LNCaP clone FGC (cell line): ENCODE measurements around the gene EVC2.

Source experiments
- DNase-seq: peaks from one replicate; pipeline ENCODE4 v3.0.0-alpha.2; 2011; ENCODE audit warnings: low read depth
- H3K4me3 ChIP-seq: 2 replicates; pipeline ENCODE4 v1.5.1; 2011; ENCODE audit warnings: mild to moderate bottlenecking, low read depth, low read length, control low read depth
- TF ChIP-seq, protein P1 (sequence below): IDR thresholded peaks from 2 replicates; pipeline ENCODE4 v1.5.1; 2012; ENCODE audit warnings: mild to moderate bottlenecking; ENCODE audit not compliant: control insufficient read depth, insufficient read depth; ENCODE audit errors: extremely low read depth

The EVC2 gene

DNA sequence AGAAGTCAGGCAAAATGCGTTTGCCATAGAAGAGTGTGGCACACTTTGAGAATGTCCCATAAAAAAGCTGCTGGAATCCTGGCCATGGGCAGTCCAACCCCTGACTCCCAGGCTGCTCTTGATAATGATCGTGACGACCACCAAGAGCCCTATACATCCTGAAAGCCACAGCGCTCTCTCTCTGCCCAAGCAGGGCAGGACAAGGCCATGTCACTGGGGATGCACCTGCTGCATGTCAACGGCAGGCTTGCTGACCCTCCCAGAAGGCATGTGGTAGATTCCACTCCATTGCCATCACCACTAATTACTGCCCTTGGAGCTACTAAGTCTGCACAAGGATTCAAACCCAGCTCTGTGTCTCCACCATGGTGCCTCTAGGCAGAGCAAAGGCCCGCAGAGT is 144.5 kb downstream of the EVC2 start:
- TF ChIP-seq, protein P1, sequence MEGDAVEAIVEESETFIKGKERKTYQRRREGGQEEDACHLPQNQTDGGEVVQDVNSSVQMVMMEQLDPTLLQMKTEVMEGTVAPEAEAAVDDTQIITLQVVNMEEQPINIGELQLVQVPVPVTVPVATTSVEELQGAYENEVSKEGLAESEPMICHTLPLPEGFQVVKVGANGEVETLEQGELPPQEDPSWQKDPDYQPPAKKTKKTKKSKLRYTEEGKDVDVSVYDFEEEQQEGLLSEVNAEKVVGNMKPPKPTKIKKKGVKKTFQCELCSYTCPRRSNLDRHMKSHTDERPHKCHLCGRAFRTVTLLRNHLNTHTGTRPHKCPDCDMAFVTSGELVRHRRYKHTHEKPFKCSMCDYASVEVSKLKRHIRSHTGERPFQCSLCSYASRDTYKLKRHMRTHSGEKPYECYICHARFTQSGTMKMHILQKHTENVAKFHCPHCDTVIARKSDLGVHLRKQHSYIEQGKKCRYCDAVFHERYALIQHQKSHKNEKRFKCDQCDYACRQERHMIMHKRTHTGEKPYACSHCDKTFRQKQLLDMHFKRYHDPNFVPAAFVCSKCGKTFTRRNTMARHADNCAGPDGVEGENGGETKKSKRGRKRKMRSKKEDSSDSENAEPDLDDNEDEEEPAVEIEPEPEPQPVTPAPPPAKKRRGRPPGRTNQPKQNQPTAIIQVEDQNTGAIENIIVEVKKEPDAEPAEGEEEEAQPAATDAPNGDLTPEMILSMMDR, result no peak
- no peak overlapping the region for H3K4me3 ChIP-seq
- no peak for DNase-seq

DNA sequence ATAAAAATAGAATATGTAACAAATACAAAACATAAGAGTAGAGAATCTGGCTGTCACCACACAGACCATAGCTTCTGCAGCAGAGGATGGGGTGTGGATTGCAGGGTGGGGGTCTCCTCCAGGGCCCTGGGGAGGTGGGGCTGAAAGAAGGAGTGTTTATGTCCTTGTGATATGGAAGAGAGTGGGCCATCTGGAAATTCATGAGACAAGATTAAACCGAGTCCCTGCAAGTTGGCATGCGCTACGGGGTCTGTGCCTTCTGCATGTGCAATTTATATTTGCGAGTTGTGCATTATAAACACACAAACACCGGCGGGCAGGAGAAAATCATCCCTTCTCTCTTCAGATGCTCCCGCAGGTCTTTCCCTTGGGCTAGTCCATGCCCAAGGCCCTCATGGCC is 145.9 kb downstream of the EVC2 start:
- no peak overlapping the region for H3K4me3 ChIP-seq
- no peak for DNase-seq
- TF ChIP-seq, protein P1, result no peak

DNA sequence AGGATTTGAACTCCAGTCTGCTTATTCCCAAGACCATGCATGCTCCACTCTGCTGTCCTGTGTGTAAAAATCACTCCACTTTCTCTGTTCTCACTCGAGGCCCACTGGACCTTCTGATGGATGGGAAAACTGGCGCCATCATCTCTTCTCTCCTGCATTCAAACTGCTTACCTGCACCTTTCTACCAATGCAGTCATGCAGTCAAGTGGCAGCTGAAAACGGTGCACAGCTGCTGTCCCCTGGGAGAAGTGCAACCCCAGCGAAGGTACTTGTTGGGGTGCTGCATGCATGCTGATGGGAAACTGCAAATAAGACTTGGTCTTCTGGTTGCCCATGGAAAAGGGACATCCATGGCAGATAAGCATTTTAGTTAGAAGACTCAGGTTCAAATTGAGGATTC is 147.1 kb downstream of the EVC2 start:
- no peak overlapping the region for H3K4me3 ChIP-seq
- TF ChIP-seq, protein P1, result no peak
- no peak for DNase-seq

DNA sequence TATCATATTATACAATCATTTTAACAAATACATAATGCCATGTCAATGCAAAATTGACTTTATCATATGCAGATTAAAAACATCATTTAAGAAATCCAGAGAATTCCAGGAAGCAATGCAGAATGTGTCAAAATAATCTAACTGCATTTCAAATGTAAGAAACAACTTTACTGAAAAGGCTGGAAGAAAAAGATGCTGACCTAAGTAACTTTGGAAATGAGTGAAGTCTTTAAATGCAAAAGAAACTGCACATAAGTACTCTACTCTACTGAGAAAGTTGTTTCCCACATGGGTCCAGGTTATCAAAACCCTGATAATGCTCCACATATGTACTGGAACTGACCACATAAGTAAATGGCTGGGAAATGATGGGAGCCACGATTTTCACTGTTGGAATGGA is 149.9 kb downstream of the EVC2 start:
- TF ChIP-seq, protein P1, result no peak

DNA sequence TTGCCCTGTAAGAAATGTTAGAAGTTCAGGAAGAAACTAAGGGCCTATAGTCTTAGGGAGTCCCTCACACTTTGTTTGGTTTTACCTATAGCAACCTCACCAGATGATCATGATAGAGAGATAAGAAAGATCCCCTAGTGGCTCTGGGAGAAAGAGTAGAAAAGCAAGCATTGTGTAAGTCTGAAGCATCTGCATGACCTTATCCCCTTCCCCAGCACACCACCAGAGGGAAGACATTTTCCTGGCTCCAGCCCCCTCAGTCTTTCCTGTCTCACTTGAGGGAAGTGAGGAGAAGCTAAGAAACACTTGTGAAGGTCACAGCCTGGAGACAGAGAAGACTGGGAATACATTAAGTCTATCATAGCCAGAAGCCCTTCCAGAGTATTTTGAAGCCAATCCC is 154.0 kb downstream of the EVC2 start:
- TF ChIP-seq, protein P1, result no peak
- no peak overlapping the region for H3K4me3 ChIP-seq
- no peak for DNase-seq

More for the DNA sequence above, 149.9 kb downstream of the EVC2 start:
- H3K4me3 ChIP-seq, result no peak overlapping the region
- no peak for DNase-seq

DNA sequence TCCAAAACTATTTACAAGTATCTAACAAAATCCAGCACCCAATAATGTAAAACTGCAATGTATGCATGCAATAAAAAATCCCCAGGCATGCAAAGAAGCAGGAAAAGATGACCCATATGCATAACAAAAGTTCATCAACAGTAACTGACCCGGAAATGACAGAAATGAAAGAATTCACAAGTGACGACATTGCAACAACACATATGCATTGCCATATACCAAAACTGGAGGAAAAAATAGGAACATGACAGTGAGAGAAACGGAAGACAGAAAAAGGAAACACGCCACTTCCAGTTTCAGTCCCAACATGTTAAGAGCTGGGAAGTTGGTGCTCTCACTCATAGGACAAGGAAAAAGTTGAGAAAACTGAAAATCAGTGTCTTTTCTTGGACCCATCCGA is 154.6 kb downstream of the EVC2 start:
- DNase-seq, result no peak
- H3K4me3 ChIP-seq, result no peak overlapping the region
- TF ChIP-seq, protein P1, result no peak

DNA sequence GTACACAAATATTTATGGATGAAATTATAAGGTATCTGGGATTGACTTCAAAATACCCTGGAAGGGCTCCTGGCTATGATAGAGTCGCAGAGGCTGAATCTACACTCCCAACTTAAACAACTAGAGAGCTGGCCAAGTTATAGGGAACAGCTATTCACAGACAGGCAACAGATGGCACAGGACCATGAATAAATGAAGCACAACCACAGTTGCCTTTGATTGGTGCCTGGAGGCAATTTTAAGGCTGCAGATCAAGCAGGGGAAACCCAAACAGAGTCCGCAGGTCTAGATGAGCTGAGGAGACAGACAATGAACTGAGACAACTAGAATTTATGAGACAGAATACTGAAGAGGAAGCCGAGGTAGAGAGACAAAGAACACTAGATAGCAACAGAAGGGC is 155.9 kb downstream of the EVC2 start:
- TF ChIP-seq, protein P1, result no peak
- DNase-seq, result no peak
- H3K4me3 ChIP-seq, result no peak overlapping the region
